T1000 (cell line): ENCODE data around the gene SEMA7A.

Experiments
- DNase-seq: peaks from one replicate; lab custom pipeline; 2025; ENCODE audit warnings: mixed read lengths; lab: John Stamatoyannopoulos, UW

SEMA7A gene

DNA sequence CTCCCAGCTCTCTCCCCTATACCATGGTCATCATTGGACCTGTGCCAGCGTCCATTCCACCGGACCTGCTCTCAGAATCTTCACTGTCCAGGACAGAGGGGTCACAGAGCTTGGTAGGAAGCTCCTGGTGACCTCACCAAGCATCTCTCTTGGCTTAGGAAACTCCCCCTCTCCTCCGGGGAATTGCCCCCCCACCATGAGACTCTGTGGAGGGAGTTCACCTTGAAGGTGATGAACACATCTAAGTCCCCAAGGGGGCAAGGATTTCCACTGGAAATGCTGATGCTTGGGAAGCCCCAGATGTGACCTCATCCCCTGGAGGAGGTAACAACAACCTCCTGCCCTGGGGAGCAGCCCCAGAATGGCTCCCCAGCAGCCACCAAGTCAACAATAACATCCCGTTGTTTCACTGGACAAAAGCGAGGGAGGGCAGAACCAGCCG, 3.2 kb downstream of the SEMA7A start:
- no peak for DNase-seq

DNA sequence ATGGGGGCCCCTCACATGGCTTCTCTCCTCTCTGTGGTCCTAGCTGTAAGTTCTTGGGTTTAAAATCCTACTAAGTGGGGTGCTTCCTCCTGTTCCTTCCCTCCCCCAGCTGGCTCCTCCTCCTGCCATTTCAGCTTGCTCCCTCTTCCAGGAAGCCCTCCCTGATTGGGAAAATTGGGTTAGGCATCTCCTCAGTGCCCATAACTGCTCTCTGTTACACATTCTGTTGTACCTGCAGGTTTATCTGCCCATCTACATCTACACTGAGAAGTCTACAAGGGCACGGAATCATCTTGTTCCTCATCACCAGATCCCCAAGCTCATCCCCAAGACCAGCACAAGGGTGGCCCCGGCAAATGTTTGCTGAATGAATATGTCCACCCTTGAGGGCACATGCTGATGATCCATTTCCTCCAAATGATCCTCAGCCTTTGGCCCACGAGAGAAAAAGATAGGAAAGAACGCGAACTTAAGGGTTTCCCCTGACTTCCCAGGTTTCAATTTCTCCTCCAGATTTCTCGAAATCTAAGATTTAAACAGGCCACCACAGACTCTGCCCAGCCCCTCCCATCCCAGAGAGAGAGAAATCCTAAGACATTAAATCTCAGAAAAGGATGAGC, 3.9 kb downstream of the SEMA7A start:
- DNase-seq = no peak

DNA sequence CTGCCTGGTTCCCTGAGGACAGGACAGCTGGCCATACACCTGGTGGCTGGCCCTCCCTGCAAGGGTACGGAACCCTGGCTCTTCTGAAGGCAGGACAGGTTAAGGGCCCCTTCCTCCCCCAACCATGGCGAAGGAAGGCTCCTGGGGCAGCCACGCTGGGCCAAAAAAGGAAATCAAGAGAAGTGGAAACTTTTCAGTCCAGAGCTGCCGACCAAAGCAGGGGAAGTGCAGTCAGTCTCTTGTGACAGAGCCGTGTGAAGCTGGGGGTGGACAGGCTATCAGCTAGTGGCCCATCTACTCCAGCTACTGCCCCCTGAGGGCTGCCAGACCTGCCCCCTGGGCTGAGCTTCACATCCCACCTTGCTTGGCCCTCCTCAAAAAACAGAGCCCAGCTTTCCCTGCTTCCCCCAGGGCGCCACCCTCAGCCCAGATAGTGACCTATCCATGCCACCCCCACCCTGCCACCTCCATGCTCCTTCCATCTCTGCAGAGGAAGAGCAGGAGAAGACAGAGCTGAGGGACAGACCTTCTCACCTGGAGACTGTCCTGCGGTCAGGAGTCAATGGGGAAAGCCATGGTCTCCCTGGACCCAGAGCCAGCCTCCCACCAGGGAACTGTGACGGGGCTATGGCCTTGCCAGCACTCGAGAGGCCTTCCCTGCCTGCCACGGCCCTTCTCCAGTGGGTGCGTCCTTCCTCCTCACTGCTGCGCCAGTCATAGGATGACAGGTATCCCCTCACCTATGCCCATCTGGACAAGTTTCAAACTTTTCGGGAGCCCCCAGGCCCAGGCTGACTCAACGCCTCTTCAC, 4.6 kb downstream of the SEMA7A start:
- no peak for DNase-seq

DNA sequence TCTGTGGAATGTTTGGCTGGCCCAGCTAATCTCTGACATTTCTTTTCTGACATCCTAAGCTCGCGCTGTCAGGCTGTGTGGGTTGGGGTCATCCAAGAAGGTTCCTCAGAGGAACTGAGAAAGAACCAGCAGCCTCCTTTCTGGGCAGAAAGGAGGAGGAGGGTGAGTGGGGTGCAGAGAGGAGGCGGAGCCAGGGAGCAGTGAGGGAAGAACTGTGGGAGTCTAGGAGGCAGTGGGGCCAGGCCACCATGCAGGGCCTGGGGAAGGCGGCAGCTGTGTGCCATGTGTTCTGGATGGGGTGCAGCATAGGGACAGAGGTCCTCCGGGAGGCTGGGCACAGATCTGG, 5.3 kb downstream of the SEMA7A start:
- no peak for DNase-seq

DNA sequence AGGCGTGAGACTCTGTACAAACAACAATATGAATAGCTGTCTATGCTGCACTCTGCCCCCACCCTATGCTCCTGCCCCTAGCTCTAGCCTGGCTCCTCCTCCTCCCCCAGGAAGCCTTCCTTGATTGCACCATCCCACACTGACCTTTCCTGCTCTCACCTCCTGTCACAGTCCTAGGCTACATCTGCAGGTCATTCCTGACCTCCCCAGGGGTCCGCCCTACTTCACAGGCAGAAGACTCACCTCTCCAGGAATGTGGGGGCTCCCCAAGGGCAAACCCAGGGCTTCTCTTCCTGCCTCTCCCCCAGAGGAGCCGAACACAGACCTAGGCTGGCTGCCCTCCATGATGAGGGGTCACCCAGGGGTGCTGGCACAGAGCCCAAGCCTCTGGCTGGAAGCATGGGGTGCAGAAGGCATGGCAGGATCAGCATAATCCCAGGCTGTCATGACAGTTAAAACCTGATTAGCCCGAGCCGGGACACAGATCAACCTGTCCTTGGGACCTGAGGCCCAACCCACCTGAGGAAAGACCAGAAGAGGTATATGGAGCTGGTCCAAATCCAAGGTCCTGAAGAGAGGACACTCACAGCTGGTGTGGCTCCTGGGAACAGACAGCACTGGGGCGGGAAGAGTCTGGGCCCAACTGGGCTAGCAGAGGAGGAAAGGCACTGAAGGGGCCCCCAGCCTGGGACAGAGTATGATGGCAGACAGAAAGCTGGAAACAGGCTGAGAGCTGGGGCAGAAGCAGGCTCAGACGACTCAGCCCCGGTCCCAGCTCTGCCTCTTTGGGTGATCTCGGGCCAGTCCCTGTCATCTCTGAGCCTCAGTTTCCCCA, 5.9 kb downstream of the SEMA7A start:
- DNase-seq = no peak

DNA sequence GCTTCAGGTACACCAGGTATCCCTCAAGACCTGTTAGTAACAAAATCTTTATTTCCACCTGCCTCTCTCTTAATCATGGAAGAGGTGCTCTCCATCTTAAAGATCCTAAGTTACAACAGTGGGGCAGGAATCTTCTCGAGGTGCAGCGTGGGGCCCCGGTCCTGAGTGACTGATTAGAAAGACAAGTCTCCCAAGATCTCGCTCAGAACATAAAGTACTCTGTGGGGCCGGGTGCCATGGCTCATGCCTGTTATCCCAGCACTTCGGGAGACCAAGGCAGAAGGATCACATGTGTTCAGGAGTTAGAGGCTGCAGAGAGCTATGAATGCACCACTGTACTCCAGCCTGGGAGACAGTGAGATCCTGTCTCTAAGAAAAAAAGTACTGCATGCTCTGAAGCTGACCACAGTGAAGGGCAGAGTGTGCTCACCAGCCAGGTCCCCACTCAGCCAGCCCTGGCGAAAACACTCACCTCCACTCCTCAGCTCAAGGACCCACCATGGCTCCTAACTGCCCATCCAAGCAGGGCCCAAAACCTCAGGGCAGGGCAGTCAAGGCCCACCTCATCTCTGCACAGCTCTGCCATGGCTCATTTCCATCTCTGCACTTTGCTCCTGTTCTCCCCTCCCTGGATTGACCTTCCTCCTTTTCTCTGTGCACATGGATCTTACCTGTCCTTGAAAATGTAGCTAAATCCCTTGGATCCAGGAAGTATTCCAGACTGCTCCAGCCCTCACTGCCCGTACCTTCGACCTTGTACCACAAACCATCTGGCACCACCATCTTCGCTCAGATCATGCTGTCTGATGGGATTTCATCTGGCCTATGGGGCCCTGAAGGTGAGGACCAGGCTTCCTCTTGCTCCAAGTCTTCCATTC, 7.1 kb downstream of the SEMA7A start:
- DNase-seq = no peak

DNA sequence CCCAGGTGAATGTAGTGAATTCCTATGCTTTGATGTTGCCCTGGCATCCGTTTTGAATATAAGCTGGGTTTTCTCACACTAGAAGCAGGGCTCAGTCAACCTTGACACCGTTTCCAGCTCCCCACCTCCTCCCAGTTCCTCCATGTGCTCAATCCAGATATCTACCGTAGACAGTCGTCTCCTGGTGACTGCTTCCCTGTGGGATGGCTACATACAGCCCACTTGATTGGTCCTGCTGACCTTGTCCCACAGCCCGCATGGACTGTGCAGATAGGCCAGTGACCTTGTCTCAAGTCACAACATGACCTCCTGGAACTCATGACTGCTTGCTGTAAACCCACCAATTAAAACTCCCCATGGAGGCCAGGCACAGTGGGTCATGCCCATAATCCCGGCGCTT, 8.1 kb downstream of the SEMA7A start:
- DNase-seq = no peak

DNA sequence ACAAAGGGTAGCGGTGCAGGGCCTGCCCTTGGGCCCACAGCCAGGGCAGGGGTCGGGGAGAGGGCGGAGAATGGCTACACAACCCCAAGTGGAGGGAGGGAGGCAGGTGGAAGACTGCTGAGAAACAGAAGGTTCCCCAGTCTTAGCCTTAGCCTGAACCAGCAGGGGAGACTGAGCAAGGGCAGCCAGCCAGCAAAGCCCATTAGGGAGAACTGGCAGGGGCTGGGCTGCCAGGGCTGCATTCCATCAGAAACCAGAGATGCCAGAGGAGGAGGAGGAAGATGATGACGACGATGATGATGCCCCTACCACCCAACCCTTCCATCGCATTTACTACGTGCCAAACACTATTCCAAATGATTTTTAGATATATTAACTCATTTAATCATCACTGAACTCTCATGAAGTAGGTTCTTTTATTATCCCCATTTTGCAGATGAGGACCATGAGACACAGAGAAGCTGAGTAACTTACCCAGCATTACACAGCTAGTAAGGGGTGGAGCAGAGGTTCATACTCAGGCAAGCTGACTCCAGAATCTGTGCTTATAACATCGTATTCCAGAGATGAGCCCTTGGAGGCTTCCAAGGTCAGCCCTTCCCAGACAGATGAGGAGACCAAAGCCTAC, 8.7 kb downstream of the SEMA7A start:
- DNase-seq = no peak

DNA sequence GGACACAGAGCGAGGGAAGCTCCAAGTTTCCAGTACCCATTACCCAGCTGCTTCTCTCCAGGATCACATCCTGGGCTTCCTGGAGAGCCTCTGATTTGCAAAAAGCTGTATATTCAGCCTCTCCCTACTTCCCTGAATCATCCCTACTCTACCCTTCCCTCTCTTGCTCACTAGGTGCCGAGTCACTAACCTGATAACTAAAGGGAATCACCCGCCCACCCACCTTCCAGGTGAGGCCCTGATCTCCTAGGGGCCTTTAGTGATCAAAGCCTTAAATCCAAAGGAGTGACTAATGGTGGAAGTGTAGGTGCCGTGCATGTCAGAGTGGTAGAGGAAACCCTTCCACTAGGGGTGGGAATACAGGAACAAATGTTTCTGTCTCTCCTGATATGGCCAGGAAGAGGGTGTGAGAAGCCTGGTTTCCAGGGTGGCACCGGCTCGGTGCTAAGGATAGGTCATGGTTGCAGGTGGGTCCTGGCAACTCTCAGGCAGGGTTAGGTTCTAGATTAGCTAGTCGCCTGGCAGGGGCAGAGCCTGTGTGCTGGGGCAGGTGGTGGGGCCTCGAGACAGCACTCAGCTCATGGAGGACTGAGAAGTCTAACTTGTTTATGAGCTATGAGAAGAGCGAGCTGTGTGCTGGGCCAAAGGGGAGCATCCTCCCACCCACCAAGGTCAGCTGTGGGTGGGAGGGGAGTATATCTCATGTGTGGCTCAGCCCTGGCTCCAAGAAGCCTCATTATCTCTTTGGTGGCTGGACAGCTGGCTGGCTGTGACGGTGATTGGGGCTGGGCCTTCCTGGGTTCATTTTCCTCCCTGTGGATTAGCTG, 10.1 kb downstream of the SEMA7A start:
- no peak for DNase-seq

DNA sequence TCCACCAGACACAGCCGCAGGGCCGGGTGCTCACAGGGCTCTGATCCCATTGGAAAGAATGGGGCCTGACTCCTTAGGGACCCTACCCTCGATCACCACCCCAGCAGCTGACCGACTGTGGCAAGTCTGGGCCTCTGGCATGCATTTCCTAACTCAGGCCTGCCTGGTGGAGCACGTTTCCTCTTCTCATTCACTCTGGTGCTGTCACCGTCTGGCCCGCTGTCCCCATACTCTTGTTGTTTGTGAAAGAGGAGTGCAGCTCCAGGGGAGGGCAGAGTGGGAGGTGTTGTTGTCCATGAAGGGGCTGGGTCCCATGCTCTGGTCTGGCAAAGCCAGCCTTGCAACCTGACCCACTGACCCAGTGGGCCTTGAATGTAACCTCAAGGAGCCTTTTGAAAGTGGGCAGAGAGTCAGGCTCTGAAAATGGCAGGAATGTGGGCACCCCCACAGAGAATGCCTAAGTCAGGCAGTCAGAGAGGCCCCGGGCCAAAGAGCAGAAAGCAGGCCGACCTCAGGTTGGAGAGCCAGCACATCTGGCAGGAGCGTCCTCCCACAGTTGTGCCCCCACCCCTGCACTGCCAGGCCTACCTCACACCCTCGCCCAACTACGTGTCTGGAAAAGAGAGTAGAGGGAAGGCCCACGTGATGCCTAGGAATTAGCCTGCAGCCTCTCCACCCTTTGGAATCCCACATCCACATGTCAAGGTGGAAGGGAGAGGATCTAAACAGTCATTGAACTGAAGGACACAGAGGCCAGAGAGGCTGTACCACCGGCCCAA, 10.9 kb downstream of the SEMA7A start:
- peak; percentile 75 for DNase-seq

DNA sequence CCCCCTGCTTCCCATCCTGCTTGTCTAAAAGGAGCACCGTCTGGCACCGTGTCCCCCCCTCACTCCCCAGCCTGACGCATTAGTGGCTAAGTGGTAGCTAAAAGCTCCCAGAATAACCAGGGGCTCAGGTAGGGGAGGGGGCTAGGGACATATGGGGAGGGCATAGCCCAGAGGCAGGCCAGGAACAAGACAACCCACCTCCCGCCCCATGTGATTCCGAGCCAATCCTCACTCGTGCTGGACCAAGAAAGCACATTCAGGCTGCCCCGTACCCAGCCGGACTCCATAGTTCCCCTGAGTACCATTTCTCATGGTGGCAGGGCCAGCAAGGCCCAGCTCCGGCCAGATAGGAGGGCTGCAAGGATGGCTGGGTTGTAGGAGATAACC, 11.5 kb downstream of the SEMA7A start:
- DNase-seq = no peak

DNA sequence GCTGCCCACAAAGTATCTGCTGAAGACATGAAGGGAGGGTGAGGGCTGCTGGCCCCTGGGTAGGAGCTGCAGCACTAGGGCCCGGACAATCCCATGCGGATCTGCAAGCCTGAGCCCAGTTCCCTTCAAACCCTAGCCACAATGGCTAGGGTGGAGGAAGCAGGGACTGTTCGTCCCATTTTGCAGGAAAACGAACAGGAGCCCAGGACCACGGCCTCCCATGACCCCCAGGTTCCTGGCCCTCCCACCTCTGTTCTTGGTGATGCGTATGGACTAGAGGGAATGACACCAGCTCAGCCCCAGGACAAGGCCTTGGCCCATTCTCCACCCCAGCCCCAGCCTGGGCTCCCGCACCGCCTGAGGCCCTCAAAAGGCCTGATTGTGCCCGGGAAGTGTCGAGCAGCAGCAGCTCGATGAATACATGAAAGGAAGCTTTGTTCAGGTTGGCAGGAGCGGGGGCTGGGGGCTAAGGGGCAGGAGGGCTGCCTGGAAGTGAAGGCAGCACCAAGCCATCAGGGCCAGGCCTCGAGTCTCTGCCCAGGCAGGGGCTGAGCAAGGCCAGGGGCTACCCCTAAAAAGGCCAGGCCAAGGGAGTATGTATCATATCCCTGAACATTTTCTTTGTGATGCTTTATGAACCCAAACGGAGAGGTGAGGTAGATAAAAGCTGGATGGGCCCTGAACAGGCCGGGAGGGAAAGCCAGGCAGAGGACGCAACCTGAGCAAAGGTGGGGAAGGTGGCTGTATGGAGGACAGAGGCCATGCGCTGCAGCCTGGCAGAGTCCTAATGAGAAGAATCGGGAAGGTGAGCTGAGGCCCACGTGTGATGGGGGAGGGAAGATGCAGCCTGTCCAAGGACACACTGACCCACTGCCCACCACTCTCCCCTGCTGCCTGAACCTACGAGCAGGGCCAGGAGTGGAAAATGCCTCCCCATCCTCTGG, 12.2 kb downstream of the SEMA7A start:
- no peak for DNase-seq

DNA sequence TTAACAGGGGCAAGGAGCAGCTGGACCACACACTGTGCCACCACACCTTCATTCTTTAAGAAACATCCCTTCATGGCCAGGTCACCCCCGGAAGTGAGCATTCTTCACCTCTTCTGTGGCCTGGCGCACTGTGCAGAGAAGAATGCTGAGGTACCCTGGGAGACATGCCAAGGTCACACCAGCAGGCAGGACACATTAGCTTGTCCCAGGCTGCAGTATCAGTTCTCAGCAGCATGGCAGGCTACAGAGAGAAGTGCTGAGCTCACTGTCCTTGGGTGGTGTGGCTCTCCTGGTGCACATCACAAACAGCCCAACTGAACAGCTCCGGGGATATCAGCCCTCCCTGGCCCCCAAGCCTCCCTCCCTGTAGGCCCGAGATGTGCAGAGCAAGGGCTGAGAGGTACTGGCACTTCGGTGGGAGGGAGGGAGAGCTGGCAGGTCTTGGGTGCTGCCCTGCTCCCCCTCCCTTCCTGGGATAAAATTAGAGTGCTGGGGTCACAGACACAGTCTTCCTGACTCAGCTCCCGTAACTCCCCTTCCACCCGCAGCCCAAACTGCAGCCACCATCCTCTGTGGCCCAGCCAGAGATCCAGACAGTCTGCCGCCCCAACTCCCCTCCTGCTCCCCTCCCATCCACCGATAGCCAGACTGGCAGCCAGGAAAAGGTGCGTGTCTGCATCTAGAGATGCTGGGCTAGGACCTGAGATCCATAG, 13.4 kb downstream of the SEMA7A start:
- DNase-seq = no peak

DNA sequence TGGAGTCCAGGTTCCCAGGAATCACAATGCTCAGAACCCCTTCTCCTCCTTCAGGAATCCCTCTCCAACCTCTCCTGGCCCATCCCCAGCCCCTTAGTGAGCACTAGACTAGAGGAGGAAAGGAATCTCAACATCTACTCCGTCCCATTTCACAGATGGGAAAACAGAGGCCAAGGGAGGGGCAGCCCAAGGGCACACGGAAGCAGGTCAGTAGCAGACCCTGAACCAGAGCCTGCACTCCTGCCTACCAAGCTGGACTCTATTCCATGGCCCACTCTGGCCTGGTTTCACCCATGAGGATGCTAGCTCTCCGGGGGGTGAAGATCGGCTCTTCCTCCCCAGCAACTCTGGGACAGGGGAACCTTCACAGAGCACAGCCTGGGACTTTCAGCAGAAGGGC, 14.3 kb downstream of the SEMA7A start:
- no peak for DNase-seq

DNA sequence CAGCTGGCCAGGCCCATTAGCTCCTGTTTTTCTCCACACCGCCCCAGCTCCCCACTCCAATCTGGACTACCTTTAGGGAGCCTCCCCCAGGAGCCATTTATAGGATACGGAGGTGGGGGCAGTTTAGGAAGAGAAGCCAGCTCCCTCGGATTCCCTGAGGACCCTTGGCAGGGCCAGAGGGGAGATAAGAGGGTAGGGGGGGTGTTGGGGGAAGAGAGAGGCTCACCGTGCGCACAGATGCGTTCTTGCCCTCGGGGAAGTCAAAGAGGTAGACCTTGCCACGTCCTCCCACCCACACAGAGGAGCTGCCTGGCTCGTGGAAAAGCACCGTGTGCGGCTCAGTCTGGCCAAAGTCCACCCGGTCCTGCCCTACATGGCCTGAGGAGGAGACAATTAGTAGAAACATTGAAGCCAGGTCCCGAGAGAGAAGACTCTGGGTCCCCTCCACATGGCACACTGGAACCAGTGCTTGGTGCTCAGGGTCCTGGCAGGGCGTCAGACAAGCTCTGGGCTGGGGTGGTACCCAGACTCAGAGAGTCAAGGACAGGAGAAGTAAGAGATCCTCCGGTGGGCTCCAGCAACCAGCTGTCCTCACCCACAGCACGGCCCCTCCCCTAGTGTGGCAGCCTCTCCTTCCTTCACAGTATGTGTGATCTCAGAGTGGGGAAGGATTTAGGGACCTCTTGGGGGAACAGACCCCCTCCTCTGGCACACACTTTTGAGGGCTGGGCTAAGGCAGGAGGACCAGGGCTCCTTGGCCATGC, 15.0 kb downstream of the SEMA7A start:
- no peak for DNase-seq

DNA sequence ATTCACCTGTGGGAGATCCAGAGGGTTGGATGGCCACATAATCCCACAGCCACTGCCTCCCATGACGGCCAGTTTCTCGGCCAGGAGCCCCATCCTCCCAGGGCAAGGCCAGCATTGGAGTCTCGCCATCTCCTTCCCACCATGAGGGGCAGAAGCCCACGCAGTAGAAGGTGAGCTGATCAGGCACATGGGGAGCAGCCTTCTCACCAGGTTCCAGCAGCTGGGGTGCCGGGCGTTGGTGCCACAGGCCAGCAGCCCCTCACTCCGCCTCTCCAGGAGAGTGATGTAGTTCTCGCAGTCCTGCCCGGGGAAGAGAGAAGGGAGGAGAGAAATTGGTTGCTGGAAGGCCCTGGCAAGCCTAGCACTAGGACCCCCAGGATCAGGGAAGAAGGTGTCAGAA, 16.1 kb downstream of the SEMA7A start:
- DNase-seq = no peak

DNA sequence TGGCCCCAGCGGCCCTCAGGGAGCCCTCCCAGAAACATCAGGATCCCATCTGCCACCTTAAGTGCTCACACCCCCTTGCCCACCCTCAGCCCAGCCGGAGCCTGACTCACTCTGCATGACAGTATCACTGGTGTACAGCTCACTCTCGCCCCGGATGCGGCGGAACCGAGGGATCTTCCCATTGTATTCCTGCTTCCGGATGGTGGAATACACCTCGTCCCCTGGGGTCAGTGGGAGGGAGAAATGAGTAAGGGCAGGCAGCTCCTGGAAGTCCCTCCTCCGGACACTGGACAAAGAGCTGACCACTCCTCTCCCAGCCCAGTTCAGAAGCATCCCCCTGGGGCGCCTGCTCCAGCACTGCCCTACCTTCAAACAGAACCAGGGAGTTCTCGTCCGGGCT, 16.5 kb downstream of the SEMA7A start:
- DNase-seq = peak; percentile 63
